ENCODE measurements around the gene RBM5. TPM values are rescaled to one million over a fixed set of nuclear protein-coding genes. Genes with fewer than 3 reads are reported as not detected.
A peak's percentile ranks its signal among the peaks of the same experiment; 100 is the strongest.
"Not testable (repeated sequence)": the region's sequence is repeated elsewhere in the genome, so short reads cannot be mapped to it uniquely, and the experiment has no call there.

The RBM5 gene
- polyA plus RNA-seq (ENCODE audit: insufficient read depth in 1 of 5, insufficient read length in 5 of 5, low replicate concordance in 1 of 5): 100 to 1,000 TPM; 347 to 542 (median 418) TPM
- long read RNA-seq, donor 1, transcript RBM5-201 (25 exons, 3,188 nt): minor isoform, 5 of 189 reads
- long read RNA-seq, donor 1, transcript RBM5-214 (5 exons, 2,716 nt): major isoform, 26 of 189 reads
- long read RNA-seq, donor 1, transcript RBM5-223 (4 exons, 902 nt): minor isoform, 6 of 189 reads
- long read RNA-seq, donor 1, partial matches to known transcripts: 137 of 189 reads
- long read RNA-seq, donor 1, other reads (novel, unspliced or antisense): 9 of 189 reads
- long read RNA-seq, donor 2, transcript RBM5-214 (5 exons, 2,716 nt): major isoform, 12 of 34 reads
- long read RNA-seq, donor 2, partial matches to known transcripts: 13 of 34 reads
- long read RNA-seq, donor 2, other reads (novel, unspliced or antisense): 0 of 34 reads
- long read RNA-seq, donor 3, transcript RBM5-214 (5 exons, 2,716 nt): major isoform, 22 of 203 reads
- long read RNA-seq, donor 3, partial matches to known transcripts: 159 of 203 reads
- long read RNA-seq, donor 3, other reads (novel, unspliced or antisense): 11 of 203 reads
- long read RNA-seq, donor 4, transcript RBM5-214 (5 exons, 2,716 nt): major isoform, 33 of 90 reads
- long read RNA-seq, donor 4, partial matches to known transcripts: 33 of 90 reads
- long read RNA-seq, donor 4, other reads (novel, unspliced or antisense): 10 of 90 reads
- long read RNA-seq, donor 5, transcript RBM5-214 (5 exons, 2,716 nt): major isoform, 50 of 119 reads
- long read RNA-seq, donor 5, partial matches to known transcripts: 56 of 119 reads
- long read RNA-seq, donor 5, other reads (novel, unspliced or antisense): 0 of 119 reads
- long read RNA-seq, donor 6, transcript RBM5-201 (25 exons, 3,188 nt): minor isoform, 5 of 94 reads
- long read RNA-seq, donor 6, transcript RBM5-214 (5 exons, 2,716 nt): major isoform, 24 of 94 reads
- long read RNA-seq, donor 6, partial matches to known transcripts: 50 of 94 reads
- long read RNA-seq, donor 6, other reads (novel, unspliced or antisense): 6 of 94 reads
- long read RNA-seq, donor 7, transcript RBM5-214 (5 exons, 2,716 nt): major isoform, 14 of 128 reads
- long read RNA-seq, donor 7, partial matches to known transcripts: 101 of 128 reads
- long read RNA-seq, donor 7, other reads (novel, unspliced or antisense): 0 of 128 reads
- long read RNA-seq, donor 8, transcript RBM5-214 (5 exons, 2,716 nt): major isoform, 13 of 31 reads
- long read RNA-seq, donor 8, partial matches to known transcripts: 10 of 31 reads
- long read RNA-seq, donor 8, other reads (novel, unspliced or antisense): 0 of 31 reads

DNA sequence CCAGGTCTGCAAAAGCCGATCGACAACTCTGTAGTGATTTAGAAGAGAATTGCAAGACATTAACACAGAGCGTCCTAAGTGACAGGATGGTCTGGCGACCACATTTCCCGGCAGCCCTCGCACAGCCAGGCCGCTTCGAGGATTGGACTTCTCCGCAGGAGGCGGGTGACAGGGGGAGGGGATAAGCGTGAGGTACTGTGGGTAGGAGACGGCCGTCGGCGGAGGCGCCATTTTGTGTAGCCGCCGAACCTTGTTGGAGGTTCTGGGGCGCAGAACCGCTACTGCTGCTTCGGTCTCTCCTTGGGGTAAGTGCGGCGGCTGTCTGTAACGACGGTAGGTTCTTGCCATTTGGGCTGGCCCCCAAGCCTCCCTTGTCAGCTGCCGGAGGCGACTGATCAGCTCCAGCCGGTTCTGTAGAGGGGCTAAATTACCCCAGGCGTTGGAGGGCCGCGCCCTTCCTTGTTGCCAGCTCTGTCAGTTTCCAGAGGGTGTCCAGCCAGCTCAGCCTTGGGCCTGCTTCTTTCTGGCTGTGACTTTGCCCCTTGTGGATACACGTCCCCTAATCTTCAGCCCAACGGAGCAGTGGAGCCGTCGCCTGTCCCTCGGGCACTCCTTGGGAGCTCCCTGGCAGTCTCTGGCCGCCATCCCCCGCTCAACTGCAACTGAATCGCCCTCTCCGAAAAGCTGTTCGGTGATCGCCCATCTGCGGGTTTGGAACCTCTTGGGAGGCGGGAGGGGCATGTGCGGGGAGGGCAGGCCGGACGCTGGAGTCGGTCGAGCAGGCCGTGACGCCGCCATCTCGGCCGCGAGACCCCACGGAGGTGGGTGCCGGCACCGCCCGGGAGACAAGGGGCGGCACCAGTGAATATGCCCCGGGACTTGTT lies at the start of gene RBM5:
Gene RBM5, plus strand, starts transcription at position 195 of the 884 bp plus-strand sequence. CDS start 1,516 bp downstream, outside the sequence.
- peak; percentile 86 to 87 for DNase-seq

DNA sequence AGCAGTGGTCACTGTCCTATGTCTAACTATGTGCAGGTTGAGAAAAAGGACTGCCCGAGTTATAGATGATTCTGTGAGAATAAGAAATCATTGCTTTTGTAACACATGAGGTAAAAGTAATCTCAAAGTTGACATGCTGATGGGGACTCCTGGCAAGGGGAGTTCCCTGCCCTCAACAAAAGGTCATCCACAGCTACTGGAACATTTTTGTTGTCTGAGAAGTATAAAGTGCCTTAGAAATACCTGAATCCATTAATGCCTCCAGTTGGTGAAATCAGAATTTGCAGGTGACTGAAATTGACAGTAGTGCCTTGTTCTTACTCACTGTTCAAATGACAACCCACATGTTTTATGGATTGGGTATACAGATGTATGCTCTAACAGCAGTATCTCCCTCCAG lies 43.7 kb upstream of the RBM5 start:
- no peak for DNase-seq

DNA sequence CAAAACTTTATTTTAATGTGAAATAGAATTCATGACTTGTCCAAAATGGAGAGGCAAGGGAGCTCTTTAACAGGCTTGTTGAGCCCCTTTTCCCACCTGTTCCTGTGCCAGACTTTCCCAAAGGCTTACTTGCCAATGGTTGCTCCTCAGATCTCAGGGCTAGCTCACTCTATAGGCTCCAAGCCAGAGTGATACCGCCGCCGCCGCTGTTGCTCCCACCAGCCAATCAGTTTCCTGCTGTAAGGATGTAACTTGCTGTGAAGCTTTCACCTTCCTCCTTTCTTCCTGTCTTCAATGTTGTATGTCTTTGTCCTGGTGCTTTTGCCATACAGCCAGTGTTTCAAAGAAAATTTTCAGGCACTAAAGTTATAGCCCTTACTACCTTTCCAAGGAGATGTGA lies 41.3 kb upstream of the RBM5 start:
- no peak for DNase-seq

DNA sequence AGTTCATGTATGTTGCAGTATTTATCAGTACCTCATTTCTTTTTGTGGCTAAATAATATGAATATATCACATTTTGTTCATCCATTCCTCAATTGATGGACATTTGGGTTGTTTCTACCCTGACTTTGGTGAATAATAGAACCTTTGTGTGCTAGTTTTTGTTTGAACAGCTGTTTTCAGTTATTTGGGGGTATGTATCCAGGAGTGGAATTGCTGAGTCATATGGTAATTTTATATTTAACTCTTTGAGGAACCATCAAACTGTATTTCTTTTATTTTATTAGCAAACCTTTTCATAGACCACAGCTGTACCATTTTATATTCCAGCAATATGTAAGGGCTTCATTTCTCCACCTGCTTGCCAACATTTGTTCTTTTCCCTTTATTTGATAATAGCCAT lies 38.4 kb upstream of the RBM5 start:
- DNase-seq: no peak

DNA sequence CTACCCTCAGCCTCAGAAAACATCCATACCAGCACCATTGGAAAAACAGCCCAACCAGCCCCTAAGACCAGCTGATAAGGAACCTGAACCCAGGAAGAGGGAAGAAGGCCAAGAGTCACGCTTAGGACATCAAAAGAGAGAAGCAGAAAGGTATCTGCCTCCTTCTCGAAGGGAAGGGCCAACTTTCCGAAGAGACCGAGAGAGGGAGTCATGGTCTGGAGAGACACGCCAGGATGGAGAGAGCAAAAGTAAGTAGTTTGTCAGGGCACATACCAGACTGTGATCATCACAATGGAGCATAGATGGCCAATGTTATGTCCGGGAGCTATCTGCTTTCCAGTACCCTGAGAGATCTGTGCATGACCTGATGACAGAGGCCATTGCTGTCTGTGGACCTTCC lies 31.0 kb upstream of the RBM5 start:
- DNase-seq: no peak

DNA sequence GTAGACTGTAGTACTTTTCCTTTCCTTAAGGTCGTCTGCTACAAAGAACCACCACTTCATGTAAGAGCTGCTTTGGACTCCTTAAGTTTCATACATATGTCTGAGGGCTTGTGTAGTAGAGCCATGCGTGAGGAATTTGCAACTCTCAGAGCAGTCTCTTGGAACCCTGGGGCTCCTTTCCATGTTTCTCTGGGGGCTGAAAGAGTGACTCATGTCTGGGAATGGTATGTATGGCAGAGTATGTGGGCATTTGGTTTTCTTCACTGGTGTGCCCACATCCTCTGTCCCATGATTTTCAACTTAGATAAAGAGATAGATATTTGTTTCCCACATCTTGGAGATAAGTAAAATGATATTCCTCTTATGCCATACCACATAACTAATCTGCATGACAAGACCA lies 20.6 kb upstream of the RBM5 start:
- no peak for DNase-seq

DNA sequence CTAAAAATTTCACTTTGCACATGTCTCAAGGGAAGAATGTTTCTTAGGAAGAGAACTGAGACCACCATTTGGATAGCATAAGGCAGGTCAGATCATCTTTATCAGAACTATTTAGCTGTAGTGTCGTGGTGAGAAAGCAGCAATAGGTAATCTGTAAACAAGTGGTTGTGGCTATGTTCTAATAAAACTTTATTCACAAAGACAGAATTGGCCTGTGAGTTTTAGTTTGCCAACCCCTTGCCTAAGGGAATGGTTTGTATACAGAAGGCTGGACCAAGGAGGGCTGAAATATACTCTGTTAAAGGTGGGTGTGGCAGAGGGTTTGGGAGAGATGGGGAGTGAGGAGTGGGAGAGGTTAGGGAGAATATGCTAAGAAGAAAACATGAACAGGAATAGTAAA lies 10.6 kb upstream of the RBM5 start:
- DNase-seq: no peak

DNA sequence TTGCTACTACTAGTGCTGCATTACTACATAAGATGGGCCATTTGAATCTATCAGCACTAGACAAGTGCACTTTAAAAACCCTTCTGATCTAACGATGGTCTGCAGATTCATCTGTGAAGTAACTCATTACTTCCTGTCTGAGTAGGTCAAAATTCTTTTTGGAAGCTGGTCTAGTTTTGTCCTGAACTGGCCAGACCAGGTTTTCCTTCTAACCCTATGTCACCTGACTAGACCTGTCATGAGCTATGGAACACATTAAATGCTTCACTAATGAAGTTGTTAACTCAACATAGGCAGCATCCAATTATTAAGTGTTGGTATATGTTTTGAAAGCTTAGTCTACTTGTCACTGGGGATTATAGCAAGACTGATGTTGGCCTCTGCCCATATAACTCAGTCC lies 10.1 kb upstream of the RBM5 start:
- DNase-seq: no peak

DNA sequence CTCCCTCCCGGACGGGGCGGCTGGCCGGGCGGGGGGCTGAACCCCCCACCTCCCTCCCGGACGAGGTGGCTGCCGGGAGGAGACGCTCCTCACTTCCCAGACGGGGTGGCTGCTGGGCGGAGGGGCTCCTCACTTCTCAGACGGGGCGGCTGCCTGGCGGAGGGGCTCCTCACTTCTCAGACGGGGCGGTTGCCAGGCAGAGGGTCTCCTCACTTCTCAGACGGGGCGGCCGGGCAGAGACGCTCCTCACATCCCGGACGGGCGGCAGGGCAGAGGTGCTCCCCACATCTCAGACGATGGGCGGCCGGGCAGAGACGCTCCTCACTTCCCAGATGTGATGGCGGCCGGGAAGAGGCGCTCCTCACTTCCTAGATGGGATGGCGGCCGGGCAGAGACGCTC lies 3.8 kb upstream of the RBM5 start:
- not testable (repeated sequence) for DNase-seq

DNA sequence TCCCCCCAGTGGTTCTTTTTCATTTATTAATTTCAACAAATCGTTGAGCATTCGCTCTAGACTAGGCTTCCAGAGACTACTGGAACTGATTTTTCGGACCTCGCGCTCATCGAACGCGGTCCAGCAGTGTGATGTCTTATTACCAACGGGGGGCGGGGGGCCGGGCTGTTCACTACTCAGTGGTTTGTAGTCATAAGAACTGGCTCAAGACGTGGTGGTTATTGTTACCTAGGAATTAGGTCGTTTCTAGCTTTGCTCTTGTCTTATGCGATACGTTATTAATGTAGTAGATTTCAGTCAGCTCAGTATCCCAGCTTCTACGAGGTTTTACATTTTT lies 858 bp downstream of the RBM5 start:
- DNase-seq: peak in 1 of 2 donors; percentile 14

DNA sequence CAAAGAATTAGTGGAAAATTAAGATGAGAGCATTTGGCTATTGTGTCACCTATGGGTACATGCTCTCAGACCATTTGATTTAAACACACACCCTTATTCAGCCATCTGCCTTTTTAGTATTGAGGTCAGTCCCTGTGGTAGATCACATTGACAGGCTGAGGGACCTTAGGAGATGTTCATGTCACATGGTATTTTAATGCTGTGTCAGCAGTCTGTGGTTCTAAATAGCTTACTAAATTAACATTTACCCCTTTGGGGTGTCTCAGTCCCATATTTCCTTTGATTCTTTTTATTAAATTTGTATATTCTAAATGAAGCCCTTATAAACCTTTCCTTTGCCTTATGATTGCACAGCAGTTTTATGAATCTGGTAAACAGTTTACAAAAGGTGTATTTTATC lies 2.3 kb downstream of the RBM5 start:
- DNase-seq: no peak

DNA sequence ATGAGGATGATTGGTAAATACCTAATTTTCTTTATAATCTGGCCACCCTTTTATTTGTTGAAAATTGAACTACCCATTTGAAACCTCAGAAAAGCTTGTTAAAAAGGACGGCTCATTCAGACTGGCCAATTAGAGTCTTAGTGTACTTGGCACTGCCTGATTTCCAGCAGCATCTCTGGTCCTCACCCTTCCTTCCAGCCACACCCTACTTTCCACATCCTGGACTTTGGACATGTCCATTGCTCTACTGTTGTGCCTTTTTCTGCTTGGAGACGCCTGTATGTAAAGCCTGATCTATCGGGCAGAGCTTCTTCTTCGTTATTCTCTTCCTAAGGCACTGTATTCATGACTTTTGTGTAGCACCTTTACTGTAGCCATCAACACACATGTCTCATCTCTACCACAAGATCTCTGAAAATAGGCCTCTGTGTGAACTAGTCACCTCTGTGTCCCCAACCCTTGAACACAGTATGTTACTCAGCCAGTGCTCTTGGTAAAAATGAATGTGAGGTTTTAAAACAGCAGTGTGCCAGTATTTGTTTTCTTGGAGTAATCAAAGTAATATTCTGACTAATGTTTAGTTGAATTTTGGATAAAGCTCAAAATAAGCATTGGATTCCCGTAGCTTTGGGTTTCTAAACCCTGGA lies 6.8 kb downstream of the RBM5 start:
- no peak for DNase-seq

DNA sequence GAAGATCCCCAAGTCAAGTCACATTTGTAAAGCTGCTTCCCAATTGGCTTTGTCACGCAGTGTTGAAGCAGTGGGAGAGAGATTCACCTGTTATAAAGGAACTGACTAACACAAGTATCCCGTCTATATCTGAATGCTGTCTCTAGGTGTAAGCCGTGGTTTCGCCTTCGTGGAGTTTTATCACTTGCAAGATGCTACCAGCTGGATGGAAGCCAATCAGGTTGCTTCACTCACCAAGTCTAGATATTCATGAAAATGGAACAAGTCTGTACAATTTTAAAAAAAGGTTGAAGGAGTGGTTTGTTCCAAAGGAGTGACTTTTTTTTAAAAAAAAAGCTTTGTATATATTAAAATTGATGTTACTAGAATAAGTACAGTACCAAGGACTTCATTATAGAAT lies 11.7 kb downstream of the RBM5 start:
- DNase-seq: no peak

DNA sequence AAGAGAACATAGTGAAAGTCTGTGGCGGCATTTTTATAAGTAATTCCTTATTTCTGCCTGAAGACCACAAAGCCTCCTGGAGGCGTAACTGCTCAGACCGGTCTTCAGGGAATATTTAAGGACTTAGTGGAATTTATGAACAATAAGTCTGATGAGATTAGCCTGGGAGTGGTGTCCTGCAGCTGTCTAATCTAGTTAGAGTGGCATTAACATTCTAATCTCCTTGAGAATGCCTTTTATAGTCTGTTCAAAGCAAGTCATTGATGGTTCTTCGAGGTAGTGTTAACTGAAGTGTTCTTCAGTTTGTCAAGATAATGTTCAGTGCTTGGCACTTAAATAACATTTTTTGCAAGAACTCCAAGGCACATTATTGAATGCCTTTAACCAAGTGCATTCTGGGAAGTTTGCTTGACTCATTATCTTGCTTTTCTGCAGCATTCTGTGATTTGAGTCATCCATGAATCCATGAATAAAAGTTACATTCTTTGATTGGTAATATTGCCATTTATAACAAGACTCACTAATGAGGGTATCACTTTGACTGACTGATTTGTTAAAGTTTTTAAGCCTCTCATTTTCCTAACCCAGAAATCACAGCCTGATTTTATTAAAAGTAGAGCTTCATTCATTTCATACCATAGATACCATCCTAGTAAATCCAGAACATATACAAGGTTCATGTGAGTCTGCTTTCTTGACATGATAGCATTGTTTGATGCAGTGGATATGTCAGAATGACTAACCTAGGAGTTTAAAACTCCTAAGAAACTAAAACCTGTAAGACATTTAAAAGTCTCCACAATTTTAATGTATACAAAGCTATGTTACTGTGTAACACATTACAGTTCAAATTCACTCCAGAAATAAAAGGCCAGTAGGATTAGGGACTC lies 12.5 kb downstream of the RBM5 start:
- DNase-seq: no peak

DNA sequence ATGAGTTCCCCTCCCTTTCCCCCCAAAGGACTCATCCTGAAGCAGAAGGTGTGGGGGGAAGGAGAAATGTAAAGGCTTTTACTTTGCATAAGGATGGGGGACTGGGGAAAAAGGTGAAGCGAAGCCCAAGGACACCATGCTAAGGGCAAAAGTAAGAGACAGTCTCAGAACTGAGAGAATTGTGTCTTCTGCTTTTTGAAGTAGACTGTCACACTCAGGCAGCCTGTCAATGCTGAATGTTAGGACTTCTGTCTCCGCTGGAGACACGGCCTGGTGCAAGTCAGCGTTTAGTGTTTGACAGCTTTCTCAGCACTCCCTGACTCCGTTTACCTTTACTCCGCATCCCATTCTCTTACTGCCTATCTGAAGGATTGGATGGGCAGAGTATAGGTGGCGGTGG lies 13.8 kb downstream of the RBM5 start:
- no peak for DNase-seq

DNA sequence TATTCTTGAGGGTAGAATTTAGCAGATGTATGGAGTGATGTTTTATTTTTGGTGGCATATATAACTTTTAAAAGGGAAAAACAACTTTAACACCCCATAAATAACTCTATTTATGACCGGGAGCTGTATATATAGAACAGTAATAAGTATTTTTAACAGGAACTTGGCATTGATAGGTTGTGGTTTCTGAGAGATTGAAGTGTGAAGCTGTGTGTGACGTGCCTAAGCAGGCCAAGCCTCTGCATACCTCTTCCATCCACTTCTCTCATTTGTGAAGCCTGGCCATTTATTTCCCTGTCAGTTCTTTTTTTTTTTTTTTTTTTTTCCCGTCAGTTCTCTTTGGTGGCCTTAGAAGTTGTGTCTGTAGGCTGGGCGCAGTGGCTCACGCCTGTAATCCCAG lies 23.0 kb downstream of the RBM5 start:
- DNase-seq: no peak

DNA sequence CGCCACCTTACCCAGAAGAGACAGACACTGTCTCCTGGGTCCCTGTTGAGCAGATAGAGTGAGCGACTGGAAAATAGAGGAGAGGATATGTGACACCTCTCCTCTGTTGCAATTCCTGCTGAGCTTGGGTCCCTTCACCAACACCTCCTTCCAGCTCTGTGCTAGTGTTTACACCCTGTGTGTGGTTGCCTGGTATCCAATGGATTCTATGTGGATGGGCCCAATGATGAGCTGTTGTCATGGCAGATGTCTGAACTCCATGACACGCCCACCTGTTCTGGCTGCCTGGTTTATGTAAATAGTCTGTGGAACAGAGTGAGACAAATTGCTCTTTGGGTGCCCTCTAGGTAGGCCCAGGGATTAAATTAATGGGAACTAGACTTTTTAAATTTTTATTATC lies 23.7 kb downstream of the RBM5 start:
- DNase-seq: no peak

DNA sequence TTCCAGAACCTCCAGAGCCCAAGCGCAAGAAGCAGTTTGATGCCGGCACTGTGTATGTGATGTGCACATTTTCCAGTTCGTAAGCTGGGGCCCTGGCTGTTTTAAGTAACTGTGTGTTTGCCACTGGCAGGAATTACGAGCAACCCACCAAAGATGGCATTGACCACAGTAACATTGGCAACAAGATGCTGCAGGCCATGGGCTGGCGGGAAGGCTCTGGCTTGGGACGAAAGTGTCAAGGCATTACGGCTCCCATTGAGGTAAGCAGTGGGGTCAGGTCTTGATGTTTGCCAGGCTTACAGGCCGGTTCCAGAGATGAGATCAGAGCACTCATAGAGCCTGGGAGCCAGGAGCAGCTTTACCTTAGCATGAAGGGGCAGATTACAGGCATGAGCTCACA lies 28.4 kb downstream of the RBM5 start:
- DNase-seq: no peak

DNA sequence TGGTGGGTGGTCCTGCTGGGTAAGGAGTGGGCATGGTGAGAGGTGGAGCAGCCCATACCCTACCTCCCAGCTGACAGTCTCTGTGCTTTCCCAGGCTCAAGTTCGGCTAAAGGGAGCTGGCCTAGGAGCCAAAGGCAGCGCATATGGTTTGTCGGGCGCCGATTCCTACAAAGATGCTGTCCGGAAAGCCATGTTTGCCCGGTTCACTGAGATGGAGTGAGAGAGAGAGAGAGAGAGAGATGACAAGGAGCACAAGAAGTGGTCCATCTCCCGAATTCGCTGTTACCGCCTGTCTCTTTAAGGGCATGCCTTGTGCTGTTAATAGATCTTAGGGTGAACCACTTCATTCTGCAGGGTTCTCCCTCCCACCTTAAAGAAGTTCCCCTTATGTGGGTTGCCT lies 29.5 kb downstream of the RBM5 start:
- no peak for DNase-seq

DNA sequence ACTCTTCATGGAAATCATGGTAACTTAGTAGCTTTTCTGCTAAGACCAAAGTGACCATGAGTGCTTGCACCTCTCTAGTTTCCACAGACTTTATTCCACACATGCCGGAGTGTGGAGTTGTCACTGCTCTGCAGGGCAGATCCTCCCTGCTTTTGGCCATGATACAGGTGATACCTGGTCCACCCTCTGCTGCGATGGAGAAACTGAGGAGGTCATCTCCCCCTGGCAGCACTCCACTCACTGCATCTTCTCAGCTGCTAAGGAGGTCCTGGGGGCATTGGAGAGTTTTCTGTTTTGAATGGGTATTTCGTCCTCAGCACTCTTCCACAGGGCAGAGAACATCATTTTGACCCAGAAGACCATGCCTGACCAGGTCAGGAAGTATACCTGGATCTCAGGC lies 31.1 kb downstream of the RBM5 start:
- DNase-seq: no peak

Measured in right lung (tissue), 10 donors.